AG10803 (cell line): ENCODE measurements around the gene BAIAP2L2.

Experiments
- DNase-seq: peaks from one replicate; pipeline ENCODE4 v3.0.0; 2010; ENCODE audit warnings: low read depth
- H3K4me3 ChIP-seq: 2 replicates; pipeline ENCODE4 v1.5.1; 2011; ENCODE audit warnings: mild to moderate bottlenecking, low read length, control low read depth
- CTCF ChIP-seq: conservative IDR thresholded peaks from 2 replicates; pipeline ENCODE4 v1.5.1; 2011; ENCODE audit warnings: mild to moderate bottlenecking, low read length, control low read depth, inconsistent platforms

Gene BAIAP2L2

DNA sequence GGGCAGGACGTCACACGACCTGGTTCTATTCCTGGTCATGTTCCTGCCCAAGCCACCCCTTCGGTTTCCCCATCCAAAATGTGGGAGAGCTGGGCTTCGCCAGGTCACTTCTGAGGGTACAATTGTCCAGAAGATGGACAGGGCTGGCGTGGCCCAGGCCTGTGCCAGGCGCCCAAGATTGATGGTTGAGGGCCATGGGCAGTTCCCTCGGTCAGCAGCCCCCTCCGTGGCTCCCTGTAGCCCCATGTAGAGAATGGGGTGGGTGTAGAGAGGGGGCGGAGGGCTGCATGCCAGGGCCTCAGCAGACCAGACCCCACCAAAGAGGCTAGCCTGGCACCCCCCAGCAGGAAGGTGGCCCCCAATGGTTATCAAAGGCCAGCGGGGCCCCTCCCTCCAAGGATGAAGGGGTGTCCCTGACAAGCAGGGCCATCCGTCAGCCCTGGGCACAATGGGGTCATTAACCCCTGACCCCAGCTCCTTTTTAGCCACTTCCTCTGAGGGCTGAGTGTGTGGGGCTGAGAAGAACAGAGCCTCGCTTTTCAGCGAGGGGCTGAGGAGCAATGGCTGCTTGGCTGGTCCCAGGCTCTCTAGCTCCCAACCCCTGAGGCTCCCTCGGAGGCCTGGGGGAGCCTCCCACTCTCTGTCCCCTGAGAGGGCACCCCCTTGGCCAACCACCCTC, 64.3 kb downstream of the BAIAP2L2 start:
- DNase-seq = no peak
- no peak overlapping the region for H3K4me3 ChIP-seq
- TF ChIP-seq CTCF = no peak

- no peak for TF ChIP-seq CTCF
- no peak overlapping the region for H3K4me3 ChIP-seq
- DNase-seq = no peak
Observed at GRCh38 chr22:38043151-38044039, 67.1 kb downstream of the BAIAP2L2 start.

DNA sequence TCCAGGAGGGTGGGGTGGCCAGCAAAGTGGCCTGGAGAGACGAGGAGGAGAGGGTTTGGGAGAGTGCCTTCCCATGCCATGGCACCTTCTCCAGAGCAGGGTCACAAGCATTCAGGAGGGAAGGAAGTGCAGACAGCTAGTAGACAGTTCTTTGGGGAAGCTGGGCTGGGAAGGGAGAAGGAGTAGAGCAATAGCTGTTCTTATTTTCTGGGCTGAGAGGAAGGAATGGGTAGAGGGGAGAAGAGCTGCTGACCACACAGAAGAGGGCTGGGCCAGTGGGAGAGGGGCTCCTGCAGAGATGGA, 68.0 kb downstream of the BAIAP2L2 start:
- no peak overlapping the region for H3K4me3 ChIP-seq
- DNase-seq = no peak
- no peak for TF ChIP-seq CTCF

DNA sequence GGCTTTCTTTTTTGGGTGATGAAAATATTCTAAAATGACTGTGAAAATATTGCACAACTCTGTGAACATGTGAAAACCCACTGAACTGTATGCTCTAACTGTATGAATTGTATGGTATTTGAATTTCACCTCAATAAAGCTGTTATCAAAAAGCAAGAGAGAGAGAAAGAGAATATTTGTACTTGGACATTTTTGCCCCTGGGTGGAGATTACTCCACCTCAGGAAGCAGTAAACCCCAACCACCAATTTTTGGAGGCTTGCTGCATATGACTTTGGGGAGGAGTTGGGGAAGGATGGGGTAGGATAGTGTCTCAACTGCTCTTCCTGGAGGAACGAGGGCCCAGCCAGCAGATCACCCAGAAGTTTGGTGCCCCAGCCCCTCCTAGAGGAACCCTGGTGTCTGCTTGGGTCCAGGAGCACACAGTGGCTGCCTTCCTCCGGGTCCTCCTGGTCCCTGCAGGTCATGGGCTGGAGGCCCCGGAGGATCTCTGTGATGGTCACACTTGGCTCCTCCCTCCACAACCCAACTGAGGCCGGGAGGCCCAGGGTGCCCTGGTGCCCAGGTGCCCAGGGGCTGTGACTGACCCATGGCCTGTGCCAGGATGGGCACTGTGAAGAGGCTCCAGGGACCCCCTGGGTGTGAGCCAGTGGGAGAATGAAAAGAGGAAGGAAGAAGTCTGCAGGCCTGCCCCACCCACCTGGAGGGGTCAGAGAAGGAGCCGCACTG, 68.6 kb downstream of the BAIAP2L2 start:
- H3K4me3 ChIP-seq = no peak overlapping the region
- no peak for TF ChIP-seq CTCF
- no peak for DNase-seq

- TF ChIP-seq CTCF = no peak
- DNase-seq = no peak
- no peak overlapping the region for H3K4me3 ChIP-seq
Observed at GRCh38 chr22:38040953-38041759, 69.3 kb downstream of the BAIAP2L2 start.

DNA sequence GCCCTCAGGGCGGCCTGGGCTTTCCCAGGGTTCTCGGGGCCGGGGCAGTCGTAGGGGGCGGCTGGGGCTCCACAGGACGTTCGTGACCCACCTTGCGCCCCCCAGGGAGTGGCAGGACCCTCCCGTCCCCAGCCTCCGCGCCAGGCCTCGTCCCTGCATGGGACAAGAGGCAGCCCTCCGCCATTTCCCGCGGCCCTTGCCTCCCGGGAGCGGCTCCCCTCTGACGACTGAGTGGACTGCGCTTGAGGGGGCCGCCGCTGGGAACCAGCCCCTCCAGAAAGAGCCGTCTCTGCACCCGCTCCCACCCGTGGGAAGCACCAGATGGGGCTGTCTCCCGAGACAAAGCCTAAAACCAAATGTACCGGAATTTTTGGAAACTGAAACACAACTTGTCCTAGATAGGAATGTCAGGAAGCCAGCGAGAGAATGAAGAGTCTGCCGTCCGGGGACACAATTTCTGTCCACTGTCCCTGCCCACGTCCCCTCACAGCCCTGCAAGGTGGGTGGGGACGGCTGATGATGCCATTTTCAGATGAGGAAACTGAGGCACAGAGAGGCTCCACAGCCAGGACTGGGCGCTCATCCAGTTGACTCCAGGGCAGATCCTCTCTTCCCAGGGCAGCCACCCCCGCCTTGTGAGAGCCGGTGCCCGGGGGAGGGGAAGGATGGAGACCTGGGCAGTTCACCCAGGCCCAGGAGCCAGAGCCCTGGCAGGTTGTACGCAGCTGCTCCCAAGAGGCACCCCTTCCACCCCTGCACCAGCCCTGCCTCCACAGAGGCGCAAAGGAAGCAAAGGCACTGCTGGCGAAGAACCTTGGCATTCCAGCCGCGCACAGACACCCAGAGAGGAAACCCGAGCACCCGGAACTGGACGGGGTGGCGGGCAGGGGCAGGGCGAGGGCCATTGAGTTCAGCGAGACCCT, 71.3 kb downstream of the BAIAP2L2 start:
- no peak for DNase-seq
- TF ChIP-seq CTCF = no peak
- no peak overlapping the region for H3K4me3 ChIP-seq
